Astrocyte of the cerebellum (primary cell): Measurements from ENCODE around the gene SCML1.

Experiments used
- DNase-seq: peaks from one replicate; pipeline ENCODE4 v3.0.0-alpha.2; 2011; ENCODE audit warnings: low read depth
- H3K4me3 ChIP-seq: 2 replicates; pipeline ENCODE4 v1.5.1; 2011; ENCODE audit warnings: mild to moderate bottlenecking, low read depth, low read length, moderate library complexity
- in situ Hi-C: cut with HindIII; loops from 2 replicates; pipeline ENCODE4 v1.10.0; 2017; ENCODE audit warnings: low sequenced_read_pairs
- TF ChIP-seq, protein P1 (sequence below): IDR thresholded peaks from 2 replicates; pipeline ENCODE4 v1.5.1; 2012; ENCODE audit warnings: low read length, low read depth, moderate library complexity, mild to moderate bottlenecking; ENCODE audit errors: missing control alignments

SCML1 gene

DNA sequence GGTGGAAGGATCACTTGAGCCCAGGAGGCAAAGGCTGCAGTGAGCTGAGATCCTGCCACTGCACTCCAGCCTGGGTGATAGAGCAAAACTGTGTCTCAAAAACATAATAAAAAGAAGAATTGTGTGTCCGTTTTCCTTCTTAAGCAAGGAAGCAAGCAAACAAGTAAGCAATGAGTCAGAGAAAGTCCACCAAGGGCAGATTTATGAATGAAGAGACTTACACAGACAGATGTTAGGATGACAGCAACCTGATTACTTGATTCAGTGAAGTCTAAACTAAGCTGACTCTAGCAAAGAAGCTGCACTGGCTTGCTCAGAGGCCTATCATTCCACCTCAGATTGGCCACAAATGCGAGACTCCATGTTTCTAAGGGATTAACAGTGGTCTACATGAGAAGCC is 34.1 kb upstream of the SCML1 start:
- in situ Hi-C loops, result no loop called here
- no peak overlapping the region for H3K4me3 ChIP-seq
- no peak for DNase-seq
- TF ChIP-seq, protein P1, sequence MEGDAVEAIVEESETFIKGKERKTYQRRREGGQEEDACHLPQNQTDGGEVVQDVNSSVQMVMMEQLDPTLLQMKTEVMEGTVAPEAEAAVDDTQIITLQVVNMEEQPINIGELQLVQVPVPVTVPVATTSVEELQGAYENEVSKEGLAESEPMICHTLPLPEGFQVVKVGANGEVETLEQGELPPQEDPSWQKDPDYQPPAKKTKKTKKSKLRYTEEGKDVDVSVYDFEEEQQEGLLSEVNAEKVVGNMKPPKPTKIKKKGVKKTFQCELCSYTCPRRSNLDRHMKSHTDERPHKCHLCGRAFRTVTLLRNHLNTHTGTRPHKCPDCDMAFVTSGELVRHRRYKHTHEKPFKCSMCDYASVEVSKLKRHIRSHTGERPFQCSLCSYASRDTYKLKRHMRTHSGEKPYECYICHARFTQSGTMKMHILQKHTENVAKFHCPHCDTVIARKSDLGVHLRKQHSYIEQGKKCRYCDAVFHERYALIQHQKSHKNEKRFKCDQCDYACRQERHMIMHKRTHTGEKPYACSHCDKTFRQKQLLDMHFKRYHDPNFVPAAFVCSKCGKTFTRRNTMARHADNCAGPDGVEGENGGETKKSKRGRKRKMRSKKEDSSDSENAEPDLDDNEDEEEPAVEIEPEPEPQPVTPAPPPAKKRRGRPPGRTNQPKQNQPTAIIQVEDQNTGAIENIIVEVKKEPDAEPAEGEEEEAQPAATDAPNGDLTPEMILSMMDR, result no peak

GRCh38 chrX:17705211-17705610 is 32.1 kb upstream of the SCML1 start:
- in situ Hi-C loops, result no loop called here
- no peak for DNase-seq
- TF ChIP-seq, protein P1, result no peak
- H3K4me3 ChIP-seq, result no peak overlapping the region

GRCh38 chrX:17706676-17707075 is 30.6 kb upstream of the SCML1 start:
- no peak overlapping the region for H3K4me3 ChIP-seq
- DNase-seq, result no peak
- TF ChIP-seq, protein P1, result no peak
- in situ Hi-C loops, result no loop called here

- H3K4me3 ChIP-seq, result no peak overlapping the region
- in situ Hi-C loops, result no loop called here
- TF ChIP-seq, protein P1, result no peak
- DNase-seq, result no peak
These were observed 29.6 kb upstream of the SCML1 start for GRCh38 chrX:17707731-17708130.

GRCh38 chrX:17710871-17711301 is 26.4 kb upstream of the SCML1 start:
- no peak for DNase-seq
- in situ Hi-C loops, result no loop called here
- TF ChIP-seq, protein P1, result no peak

GRCh38 chrX:17713288-17713687 is 24.0 kb upstream of the SCML1 start:
- DNase-seq, result no peak
- H3K4me3 ChIP-seq, result no peak overlapping the region
- in situ Hi-C loops, result no loop called here
- TF ChIP-seq, protein P1, result no peak

More at GRCh38 chrX:17710871-17711301, 26.4 kb upstream of the SCML1 start:
- H3K4me3 ChIP-seq, result no peak overlapping the region
